Brain pericyte (primary cell): ENCODE measurements around the gene KCNQ2.

Experiments
- DNase-seq: peaks from one replicate; pipeline ENCODE4 v3.0.0-alpha.2; 2012; ENCODE audit warnings: low read depth, low spot score

KCNQ2 gene

DNA sequence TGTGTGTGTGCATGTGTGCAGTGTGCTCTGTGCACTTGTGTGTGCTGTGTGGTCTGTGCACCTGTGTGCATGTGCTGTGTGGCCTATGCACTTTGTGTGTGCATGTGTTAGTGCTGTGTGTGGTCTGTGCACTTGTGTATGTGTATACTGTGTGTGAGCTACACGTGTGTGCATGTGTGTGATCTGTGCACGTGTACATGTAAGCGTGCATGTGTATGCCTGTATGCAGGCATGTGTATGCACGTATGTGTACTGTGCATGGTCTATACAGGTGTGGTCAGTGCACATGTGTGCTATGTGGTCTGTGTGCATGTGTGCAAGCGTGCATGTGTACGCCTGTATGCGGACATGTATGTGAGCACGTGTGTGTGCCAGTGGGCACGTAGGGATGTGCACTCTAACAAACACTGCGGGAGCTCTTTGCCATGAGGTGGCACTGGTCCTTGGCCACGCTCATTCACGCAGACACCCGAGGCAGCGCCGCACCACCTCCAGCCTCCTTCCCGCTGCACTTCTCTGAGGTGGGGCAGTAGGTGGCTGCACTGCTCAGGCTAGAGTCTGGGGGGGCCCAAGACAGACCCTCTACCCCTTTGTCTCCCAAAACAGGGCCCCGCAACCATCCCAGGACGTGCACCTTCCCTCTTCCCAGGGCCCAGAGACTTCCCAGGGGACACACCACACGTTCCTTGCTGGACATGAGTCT is 68.9 kb downstream of the KCNQ2 start:
- DNase-seq: no peak

DNA sequence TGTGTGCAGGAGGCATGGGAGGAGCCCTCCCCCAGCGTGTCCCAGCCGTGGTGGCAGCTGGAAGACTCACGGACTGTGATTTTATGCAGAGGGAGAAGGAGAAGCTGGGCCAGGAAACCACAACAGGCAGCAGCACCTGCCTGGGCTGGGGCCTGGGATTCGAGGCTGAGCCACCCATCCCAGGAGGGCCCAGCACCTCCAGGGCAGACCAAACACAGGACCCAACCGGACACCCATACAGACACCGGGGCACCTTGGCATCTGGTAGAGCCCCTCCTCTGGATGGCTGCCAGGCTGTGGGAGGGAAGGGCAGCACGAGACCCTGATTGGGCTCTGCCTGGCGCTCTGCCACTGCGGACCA is 69.6 kb downstream of the KCNQ2 start:
- no peak for DNase-seq

DNA sequence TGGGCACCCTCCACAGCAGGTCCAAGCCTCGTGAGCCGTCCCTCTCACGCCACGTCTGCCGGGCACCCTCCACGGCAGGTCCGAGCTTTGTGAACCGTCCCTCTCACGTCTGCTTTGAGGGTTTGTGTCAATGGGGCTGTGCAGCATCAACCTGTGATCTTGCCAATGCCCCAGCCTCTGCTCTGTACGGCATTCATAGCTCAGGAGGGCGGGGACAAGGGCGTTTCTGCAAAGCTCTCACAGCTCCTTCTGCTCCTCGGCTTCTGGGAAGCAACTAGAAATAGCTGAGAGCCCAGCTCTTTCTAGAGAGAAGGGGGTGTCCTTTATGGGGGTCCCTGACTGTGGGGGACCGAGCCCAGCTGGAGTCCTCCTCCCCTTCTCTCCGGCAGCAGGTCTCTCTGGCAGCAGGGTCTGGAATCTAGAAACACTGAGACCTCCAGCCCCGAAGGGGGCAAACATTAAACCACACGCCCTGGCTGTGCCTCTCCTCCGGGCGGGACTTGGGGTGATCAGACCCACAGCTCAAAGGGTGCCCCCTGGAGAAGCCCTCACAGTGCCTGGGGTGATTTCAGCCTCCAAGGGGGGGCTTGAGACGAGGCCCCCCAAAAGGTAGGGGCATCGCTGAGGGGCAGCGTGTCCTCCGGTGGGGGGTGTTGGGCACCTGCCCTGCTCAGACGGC is 70.1 kb downstream of the KCNQ2 start:
- DNase-seq: no peak

DNA sequence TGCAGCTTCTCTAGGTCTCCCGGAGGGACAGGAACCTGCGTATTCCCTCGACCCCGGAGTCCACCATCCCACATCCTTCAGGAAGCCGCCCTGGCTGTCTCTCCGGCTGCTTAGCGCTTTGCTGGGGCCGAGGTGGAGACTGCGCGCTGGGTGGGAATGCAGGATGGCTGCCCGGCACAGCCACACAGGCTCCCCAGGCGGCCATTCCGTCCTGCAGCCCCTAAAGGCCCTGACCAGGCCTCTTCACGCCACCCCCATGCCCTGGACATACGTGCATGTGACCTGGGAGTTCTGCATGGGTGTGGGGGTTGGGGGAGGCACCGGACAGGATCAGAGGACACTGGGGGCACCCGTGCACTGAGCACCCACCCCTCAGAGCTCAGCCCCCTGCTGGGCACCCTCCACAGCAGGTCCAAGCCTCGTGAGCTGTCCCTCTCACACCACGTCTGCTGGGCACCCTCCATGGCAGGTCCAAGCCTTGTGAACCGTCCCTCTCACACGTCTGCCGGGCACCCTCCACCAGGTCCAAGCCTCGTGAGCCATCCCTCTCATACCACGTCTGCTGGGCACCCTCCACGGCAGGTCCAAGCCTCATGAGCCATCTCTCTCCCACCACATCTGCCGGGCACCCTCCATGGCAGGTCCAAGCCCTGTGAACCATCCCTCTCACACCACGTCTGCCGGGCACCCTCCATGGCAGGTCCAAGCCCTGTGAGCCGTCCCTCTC is 70.9 kb downstream of the KCNQ2 start:
- DNase-seq: no peak

DNA sequence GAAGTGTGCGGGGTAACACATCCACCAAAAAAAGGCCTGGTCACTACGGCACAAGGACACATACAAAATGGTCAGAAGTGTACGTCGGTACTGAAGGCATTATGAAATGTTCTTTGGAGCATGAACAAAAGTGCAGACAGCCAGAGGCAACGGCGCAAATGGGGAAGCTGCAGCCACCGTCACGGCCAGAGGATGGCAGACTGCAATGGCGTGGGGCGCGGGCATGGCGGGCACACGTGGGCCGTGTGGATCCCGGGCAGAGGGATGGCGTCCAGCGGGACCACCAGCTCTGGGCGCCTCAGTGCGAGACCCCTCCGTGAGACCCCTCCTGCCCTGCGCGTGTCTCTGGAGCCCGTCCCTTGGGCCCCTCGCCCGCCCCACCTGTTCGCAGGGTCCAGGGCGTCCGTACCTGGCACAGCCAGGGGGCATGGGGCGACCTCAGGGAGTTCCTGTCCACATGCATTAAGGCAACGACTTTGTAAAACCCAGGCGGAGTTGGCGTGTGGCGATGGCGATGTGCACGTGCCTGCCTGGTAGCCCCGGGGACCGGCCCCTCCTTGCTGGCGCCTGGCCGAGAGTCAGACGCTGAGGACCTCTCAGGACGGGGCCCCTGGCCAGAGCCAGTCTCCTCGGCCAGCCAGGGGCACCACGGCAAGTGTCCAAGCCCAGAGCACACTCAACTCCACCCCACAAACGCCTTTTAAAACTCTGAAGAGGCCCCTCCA is 71.8 kb downstream of the KCNQ2 start:
- DNase-seq: no peak

DNA sequence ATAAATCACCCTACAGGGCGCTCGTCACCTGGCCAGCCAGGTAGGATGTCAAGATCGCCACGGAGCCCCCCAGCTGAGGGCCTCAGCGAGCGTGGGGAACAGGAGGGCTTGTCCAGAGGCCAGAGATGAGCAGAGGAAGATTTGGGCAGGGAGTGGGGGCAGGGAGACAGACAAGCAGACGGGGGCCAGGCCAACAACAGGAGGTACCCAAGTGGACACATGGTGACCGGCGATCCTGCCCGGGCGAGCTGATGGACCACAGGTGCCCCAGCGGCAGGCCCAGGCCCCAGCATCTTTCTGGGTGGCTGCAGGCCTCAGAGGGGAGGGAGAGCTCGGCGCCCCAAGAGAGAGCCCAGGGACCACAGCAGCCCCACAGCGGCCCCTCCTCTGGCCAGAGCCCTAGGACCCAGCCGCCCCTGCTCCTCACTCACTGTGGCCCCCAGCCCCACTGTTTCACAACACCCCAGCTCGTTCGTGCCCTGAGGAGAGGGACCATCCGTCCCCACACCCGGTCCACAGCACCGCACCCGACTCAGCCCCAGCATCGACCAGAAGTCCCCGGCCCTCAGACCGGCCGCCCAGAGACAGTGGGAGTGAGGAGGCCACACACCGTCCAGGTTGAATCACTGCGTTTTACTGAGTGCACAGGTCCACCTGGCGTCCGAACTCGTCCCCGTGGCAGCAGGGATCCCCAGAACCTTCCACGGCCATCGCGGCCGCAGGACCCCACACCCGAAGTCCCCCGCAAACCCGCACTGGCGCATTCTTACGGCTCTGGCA is 72.7 kb downstream of the KCNQ2 start:
- DNase-seq: no peak

DNA sequence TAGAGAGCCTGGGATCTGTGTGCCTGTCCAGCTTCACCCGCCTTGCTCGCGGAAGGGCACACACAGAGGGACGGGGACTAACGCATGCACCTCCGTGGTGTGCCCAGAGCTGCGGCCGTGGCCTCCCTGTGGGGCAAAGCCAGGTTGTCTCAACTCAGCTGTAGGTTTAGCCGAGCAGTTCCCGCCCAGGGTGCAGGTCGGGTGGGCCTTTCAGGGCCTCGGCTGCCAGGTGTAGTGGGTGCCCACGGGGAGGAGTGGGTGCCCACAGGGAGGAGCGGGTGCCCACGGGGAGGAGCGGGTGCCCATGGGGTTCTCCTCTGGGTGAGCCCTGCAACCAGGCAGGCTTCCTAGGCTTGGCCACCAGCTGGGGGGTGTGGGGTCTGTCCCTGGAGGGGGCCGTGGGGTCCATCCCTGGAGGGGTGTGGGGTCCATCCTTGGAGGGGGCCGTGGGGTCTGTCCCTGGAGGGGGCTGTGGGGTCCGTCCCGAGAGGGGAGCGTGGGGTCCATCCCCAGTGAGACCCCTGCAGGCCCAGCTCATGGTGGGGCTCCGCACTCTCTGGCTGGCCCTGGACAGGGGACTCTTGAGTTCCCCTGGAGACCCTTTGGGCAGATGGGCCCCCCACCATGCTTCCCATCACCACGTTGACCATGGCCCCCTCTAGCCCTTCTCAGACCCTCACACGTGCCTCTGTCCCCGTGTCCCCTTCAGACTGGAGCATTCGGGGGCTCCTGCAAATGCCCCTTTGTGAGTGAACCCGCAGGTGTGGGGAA is 73.5 kb downstream of the KCNQ2 start:
- no peak for DNase-seq

DNA sequence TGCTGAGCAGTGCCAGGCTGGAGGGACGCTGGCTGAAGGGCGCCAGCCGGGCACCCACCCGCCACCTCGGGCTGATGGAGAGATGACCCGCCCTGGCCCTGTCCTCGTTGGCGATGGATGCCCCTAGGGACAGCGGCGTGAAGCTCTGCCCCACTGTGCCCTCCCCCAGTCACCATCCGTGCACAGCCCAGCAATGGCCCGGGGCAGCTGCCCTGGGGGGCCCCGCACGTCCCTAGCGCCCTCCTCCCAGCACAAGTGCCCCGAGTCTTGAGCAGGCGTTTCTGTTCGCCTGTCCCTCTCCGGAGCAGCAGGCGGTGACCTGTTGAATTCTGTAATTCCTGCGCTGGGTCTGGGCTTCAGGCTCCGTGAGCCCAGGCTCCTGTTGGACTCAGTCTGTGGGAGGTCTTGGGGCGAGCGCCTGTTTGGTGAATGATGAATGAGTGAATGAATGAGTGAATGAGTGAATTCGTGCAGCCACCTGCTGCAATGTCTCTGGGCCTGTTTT is 74.5 kb downstream of the KCNQ2 start:
- DNase-seq: no peak

DNA sequence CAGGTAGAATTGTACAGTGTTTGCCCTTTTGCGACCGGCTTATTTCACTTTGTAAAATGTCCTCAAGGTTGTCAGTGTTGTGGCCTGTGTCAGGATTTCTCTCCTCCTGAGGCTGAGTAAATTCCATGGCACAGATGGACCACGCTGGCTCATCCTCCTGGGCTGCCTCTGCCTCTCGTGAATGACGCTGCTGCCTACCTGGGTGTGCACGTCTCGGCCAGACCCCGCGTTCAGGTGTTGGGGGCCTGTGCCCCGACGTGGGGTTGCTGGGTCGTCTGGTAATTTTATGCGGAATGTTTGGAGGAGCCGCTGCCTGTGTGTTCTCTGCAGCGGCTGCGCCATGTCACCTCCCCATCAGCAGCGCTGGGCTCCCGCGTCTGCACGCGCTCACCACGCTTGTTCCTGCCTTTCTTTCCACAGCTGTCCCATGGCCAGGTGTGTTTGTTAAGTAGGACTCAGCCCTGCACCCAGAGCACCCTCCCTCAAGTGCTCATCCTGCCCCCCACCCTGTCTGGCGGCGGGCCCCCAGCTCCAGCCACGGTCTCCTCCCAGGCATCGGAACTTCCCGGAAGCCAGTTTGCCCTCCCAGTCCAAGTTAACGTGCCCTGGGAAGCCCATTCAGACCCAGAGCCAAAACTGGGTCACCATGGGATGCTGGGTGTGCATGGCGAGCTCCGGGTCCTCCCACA is 75.2 kb downstream of the KCNQ2 start:
- DNase-seq: no peak

DNA sequence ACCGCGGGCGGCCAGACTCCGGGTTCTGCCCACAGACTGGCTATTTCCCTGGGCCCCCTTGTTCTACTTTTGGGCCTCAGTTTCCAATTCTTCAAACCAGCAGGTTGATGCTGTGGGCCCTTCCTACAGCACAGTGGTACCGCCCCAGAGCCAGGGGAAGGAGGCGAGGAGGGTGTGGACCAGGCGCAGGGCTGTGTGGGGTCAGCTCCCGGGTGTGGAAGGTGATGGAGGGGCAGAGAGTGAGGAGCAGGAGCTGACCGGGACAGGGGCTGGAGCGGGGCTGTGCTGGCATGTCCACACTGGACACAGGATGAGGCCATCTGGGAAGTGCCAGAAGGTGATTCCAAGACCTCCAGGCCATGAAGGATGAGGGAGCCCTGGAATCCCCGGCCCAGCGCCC is 76.2 kb downstream of the KCNQ2 start:
- no peak for DNase-seq

DNA sequence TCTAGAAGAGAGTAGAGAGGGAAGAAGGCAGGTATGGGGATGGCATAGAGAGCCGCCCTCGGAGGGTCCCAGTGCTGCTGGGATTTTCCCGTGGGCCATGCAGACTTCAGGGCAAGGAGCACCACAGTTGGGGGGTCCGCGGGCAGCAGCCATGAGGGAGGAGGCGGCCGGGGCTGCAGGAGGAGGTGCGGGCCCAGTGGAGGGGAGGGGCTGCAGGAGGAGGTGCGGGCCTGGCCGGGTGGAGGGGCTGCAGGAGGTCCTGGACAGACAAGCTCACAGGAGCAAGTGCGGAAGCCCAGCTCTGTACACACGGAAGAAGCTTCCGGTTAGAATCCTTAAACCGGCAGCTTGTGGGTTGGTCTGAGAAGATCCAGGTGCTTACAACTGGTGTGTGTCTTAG is 76.7 kb downstream of the KCNQ2 start:
- no peak for DNase-seq

DNA sequence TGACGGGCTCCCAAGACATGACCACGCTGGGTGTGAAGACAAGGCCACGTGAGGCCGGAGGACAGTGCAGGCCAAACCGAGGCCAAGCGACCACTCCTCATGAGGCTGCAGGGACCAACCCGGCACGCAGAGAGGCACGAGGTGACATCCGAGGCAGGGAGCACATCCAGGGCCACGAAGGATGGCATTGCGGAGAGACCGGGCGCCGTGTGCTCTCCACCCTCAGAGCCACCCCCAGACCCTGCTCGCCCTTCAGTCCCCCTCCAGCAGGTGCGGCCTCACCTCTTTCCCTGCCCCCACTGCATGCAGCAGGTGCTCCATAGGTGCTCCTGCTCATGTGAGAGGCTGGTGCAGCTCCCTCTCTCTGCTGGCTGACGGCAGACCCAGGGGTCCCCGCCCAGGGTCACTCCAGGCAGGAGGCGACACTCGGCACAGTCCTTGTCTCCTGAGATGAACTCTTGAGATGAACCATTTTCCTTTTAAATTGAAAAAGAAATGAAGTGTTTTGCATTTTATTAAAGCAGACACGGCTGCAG is 77.5 kb downstream of the KCNQ2 start:
- DNase-seq: no peak

DNA sequence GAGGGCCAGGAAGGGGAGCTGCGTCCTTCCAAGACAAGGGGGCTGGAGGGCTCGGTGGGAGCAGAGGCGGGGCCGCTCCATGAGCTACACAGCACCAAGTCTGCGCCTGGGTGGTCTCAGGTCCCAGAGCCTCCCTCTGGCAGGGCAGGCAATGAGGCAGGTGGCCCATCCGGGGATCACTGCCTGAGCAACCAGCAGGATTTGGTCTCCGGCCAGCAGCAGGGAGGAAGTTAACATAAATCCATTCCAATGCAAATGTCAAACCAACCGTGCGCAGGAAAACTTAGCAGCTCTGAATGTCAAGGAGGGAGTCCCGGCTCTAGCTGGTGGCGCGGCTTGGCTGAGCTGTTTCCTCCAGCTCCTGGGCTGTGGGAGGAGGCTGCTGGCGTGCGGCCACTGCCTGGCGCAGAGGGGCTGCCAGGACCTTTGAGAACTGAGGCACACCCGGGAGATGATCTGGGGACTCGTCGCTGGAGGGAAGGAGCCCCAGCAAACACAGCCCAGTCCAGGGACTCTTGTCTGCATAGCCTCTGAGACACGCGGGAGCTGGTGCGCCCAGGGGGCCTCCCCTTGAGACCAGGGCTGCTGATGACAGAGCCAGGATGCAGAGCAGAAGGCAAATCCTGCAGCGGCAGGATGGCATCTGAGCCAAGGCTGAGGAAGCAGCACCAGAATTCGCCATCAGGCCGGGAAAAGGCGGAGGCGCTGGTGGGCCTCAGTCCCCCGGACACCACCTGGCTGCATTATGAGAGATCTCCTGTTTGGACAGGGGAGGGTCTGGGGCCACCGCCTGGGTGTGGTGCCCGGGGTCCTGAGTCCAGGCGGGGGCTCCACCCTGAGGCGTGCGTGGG is 78.2 kb downstream of the KCNQ2 start:
- DNase-seq: no peak

DNA sequence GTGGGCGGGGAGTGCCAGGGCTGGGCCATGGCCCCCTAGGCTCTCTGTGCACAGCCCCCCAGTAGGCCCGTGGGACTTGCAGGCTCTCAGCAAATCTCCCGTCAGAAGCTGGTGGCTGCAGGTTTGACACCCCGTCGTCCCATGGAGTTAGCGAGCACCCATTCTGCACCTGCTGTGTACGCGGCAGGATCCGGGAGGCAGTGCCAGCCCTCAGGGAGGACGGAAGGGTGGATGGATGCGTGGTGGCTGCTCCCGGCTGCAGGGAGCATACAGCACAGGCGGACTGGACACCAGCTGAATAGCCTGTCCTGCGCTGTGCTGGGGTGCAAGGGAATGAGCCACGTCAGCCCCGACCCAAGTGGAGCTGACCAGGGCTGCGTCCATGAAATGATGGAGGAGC is 78.9 kb downstream of the KCNQ2 start:
- DNase-seq: no peak

DNA sequence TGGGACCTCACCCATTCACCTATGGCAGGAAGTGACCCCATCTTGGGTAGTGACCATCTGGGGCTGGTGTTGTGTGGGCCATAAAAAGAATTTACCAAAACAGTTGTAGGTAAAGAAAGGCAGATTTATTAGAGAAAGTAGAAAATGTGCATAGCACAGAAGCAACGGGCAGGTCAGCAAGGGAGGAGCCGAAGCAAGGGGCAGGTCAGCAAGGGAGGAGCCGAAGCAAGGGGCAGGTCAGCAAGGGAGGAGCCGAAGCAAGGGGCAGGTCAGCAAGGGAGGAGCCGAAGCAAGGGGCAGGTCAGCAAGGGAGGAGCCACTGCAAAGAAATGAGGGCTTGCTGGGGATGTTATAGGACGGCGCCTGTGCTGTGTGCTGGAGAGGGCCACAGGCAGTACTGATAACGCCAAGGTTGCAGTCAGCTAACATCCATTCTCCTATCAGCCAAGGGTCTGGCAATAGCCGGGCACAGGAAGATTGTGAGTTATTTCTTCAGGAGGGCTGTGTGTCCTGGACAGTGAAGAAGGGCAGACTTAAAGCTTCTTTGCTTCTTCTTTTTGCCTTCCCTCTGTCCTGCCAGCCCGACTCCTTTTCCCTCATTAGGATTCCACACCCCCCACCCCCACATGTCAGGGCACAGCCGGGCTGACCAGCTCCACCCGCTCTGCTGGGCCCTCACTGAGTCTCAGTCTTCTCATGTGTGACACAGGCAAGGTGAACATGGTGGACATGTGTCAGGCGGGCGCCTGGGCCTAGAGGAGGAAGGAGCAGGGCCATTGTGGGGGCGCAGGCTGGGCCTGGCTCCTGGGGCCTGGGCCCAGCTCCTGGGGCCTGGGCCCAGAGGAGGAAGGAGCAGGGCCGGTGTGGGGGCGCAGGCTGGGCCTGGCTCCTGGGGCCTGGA is 79.7 kb downstream of the KCNQ2 start:
- DNase-seq: no peak

DNA sequence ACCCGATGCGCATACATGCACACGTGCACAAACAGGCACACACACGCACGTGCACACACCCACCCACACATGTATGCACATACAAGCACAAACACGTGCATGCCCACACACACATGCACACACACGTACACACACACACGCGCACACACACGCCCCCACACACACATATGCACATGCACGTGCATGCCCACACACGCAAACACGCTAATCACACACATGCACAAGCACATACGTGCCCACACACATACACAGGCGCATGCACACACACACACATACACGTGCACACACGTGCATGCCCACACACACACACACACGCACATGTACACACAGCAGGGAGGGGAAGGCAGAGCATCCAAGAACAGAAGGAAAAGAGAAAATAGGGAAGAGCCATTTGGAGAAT is 84.5 kb downstream of the KCNQ2 start:
- DNase-seq: no peak

DNA sequence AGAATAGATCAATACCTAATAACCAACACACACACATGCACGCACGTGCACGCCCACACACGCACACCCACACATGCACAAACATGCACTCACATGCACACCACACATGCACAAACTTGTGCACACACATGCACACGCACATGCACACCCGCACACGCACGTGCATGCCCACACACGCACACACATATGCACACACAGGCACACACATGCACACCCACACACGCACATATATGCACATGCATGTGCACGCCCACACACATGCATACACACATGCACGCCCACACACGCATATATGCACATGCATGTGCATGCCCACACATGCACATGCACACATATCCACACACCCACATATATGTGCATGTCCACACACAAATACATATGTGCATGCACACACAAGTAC is 85.1 kb downstream of the KCNQ2 start:
- no peak for DNase-seq

DNA sequence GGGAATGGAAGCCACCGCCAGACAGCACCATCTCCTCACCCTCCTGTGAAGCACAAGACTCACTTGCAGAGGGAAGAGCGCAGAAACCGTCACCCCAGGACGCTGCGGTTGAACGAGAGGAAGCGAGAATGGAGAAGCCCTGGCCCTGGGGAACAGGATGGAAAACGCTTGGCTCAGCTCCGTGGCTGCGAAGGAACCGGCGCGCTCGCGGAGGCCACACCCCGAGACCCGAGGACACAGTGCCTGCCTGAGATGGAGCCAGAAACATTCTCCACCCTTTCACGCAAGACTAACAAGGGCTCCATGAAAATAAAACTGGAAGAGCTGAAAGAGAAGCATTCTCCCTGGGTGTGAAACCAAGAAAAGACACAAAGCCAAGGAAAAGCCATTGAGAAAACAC is 86.0 kb downstream of the KCNQ2 start:
- DNase-seq: no peak
